ENCODE data around the gene SYK. TPM values are rescaled to one million over a fixed set of nuclear protein-coding genes. Genes with fewer than 3 reads are reported as not detected.

The SYK gene
- total and polyA plus RNA-seq, 2 of the 4 experiments (the other 2 are of a cell fraction), result not detected

DNA sequence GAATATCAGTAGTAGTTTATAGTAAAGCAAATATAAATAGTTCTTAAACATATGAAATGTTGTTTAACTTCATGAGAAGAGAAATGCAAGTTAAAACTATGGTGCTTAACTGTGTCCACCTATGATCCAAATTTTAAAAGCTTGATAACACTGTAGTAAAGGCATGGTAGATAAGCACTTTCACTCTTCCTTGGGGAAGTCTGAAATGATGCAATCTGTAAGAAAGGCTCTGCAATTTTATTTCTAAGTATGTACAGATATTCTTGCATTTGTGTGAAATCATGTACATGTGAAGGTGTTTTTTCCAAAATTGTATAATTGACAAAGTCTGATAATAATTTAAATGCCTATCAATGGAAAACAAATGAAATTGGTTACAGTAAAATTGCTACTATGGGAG is 66.9 kb downstream of the SYK start:
- no peak overlapping the region for H4K91ac ChIP-seq (ENCODE audit: insufficient read depth, low read depth, low read length)
- no peak overlapping the region for H2AK5ac ChIP-seq (ENCODE audit: low read depth, low read length)
- H3K18ac ChIP-seq (ENCODE audit: low read depth, low read length), result no peak overlapping the region
- H4K20me1 ChIP-seq (ENCODE audit: insufficient read depth, low read length), result no peaks in the 10 kb centered on the region
- H2AFZ ChIP-seq (replicated peaks; ENCODE audit: low read length, poor library complexity), result no peak overlapping the region
- no peaks in the 10 kb centered on the region for H3K36me3 ChIP-seq (ENCODE audit: control insufficient read depth, insufficient read depth, low read length)
- CTCF ChIA-PET, result no interaction called here
- no peak overlapping the region for H2AK9ac ChIP-seq (replicated peaks; ENCODE audit: low read depth, low read length, poor library complexity)
- no peak overlapping the region for H4K5ac ChIP-seq (ENCODE audit: low read depth, low read length)
- peaks cover 2% of the 10 kb centered on the region for H3K27me3 ChIP-seq (ENCODE audit: control insufficient read depth, insufficient read depth, low read length)
- DNase-seq (peak; percentile 11), ATAC-seq (ENCODE audit: low read depth) (no peak)
- no peaks in the 10 kb centered on the region for H3K9me1 ChIP-seq (ENCODE audit: insufficient read depth, low read length)
- no TSS peak for BruUV-seq (replicated peaks)
- no peak overlapping the region for H2BK5ac ChIP-seq (ENCODE audit: low read depth, low read length, poor library complexity, severe bottlenecking)
- H2BK20ac ChIP-seq (ENCODE audit: low read depth, low read length), result no peak overlapping the region
- peak; percentile 52; the same call in 1 of the 2 replicates for TF ChIP-seq CEBPB (IDR thresholded peaks at IDR 0.05; ENCODE audit: low read depth, low read length)
- TF ChIP-seq BHLHE40 (IDR thresholded peaks at IDR 0.05; ENCODE audit: low read depth, low read length), result no peak
- H3K4ac ChIP-seq (ENCODE audit: low read depth, low read length), result no peak overlapping the region
- dilution Hi-C loops (cut with HindIII; ENCODE audit: low sequenced_read_pairs, unreplicated experiment) (no loop called here), in situ Hi-C loops (cut with MboI; ENCODE audit: low sequenced_read_pairs) (no loop called here), intact Hi-C loops (cut with micrococcal nuclease) (loop anchor here (2.0 kb wide), 1 partner anchor 1270 kb away; no protein-coding TSS in a partner anchor)
- no peak overlapping the region for H3K9ac ChIP-seq (ENCODE audit: low read depth, low read length)
- no peaks in the 10 kb centered on the region for H3K4me1 ChIP-seq (ENCODE audit: control insufficient read depth, insufficient read depth, low read length)
- H4K8ac ChIP-seq (ENCODE audit: low read depth in 2 of 2, low read length in 2 of 2), result no peak overlapping the region
- H3K56ac ChIP-seq (ENCODE audit: extremely low read depth, insufficient read depth, low read length), result no peak overlapping the region
- H3K14ac ChIP-seq (replicated peaks; ENCODE audit: low read depth, low read length), result no peak overlapping the region
- POLR2A ChIA-PET (ENCODE audit: unreplicated experiment), result interaction anchor here (0.6 kb wide), 1 partner anchor 1265 kb away, joined by 3 read pairs; no protein-coding TSS in a partner anchor
- no peak overlapping the region for H2BK120ac ChIP-seq (ENCODE audit: low read depth, low read length)
- no peak overlapping the region for H3K4me3 ChIP-seq (ENCODE audit: insufficient read depth, low read depth, low read length)
- H2BK15ac ChIP-seq (ENCODE audit: low read depth, low read length), result no peak overlapping the region
- H3K4me2 ChIP-seq (ENCODE audit: low read depth, low read length), result no peak overlapping the region
- H3K9me3 ChIP-seq (ENCODE audit: control insufficient read depth, insufficient read depth, low read length), result no peaks in the 10 kb centered on the region
- no peak overlapping the region for H3K23ac ChIP-seq (ENCODE audit: low read depth, low read length)
- H3K27ac ChIP-seq (ENCODE audit: insufficient read depth, low read length), result no peak overlapping the region
- H3K79me1 ChIP-seq (ENCODE audit: low read depth in 1 of 2, low read length in 2 of 2), result no peaks in the 10 kb centered on the region
